ENCODE measurements around the gene DUSP16.

Gene DUSP16

GRCh38 chr12:12511021-12511783 lies 51.5 kb downstream of the DUSP16 start:
- no peak for TF ChIP-seq CTCF (IDR thresholded peaks at IDR 0.05; ENCODE audit: low read depth, low read length, missing control alignments)
- no peak overlapping the region for H3K27ac ChIP-seq
- DNase-seq = no peak

GRCh38 chr12:12510551-12510950 lies 52.1 kb downstream of the DUSP16 start:
- H3K4me3 ChIP-seq (ENCODE audit: low read depth, low read length) = no peak overlapping the region
- no peak overlapping the region for H3K27ac ChIP-seq
- DNase-seq = no peak
- in situ Hi-C loops (cut with HindIII; ENCODE audit: low pct_ligation_motif_present, low sequenced_read_pairs) = no loop called here
- H3K36me3 ChIP-seq (replicated peaks) = no peaks in the 10 kb centered on the region
- H3K27me3 ChIP-seq (replicated peaks) = no peaks in the 10 kb centered on the region
- no peak for TF ChIP-seq CTCF (IDR thresholded peaks at IDR 0.05; ENCODE audit: low read depth, low read length, missing control alignments)

More at GRCh38 chr12:12511021-12511783, 51.5 kb downstream of the DUSP16 start:
- in situ Hi-C loops (cut with HindIII; ENCODE audit: low pct_ligation_motif_present, low sequenced_read_pairs) = no loop called here
- no peaks in the 10 kb centered on the region for H3K27me3 ChIP-seq (replicated peaks)
- no peaks in the 10 kb centered on the region for H3K36me3 ChIP-seq (replicated peaks)
- H3K4me3 ChIP-seq (ENCODE audit: low read depth, low read length) = no peak overlapping the region

GRCh38 chr12:12510141-12510540 lies 52.5 kb downstream of the DUSP16 start:
- TF ChIP-seq CTCF (IDR thresholded peaks at IDR 0.05; ENCODE audit: low read depth, low read length, missing control alignments) = no peak
- in situ Hi-C loops (cut with HindIII; ENCODE audit: low pct_ligation_motif_present, low sequenced_read_pairs) = no loop called here
- Histone ChIP-seq H3K27me3 (replicated peaks) (no peaks in the 10 kb centered on the region), H3K27ac (no peak overlapping the region), H3K4me3 (ENCODE audit: low read depth, low read length) (no peak overlapping the region), H3K36me3 (replicated peaks) (no peaks in the 10 kb centered on the region)
- DNase-seq = peak; percentile 58

- H3K36me3 ChIP-seq (replicated peaks) = no peaks in the 10 kb centered on the region
- H3K27ac ChIP-seq = no peak overlapping the region
- no peak for DNase-seq
- no peak for TF ChIP-seq CTCF (IDR thresholded peaks at IDR 0.05; ENCODE audit: low read depth, low read length, missing control alignments)
- H3K4me3 ChIP-seq (ENCODE audit: low read depth, low read length) = no peak overlapping the region
- H3K27me3 ChIP-seq (replicated peaks) = no peaks in the 10 kb centered on the region
- in situ Hi-C loops (cut with HindIII; ENCODE audit: low pct_ligation_motif_present, low sequenced_read_pairs) = no loop called here
These were observed 54.1 kb downstream of the DUSP16 start for GRCh38 chr12:12508612-12509011.

- Histone ChIP-seq H3K27me3 (replicated peaks) (no peaks in the 10 kb centered on the region), H3K4me3 (ENCODE audit: low read depth, low read length) (no peak overlapping the region), H3K36me3 (replicated peaks) (no peaks in the 10 kb centered on the region), H3K27ac (no peak overlapping the region)
- no peak for DNase-seq
- in situ Hi-C loops (cut with HindIII; ENCODE audit: low pct_ligation_motif_present, low sequenced_read_pairs) = no loop called here
- TF ChIP-seq CTCF (IDR thresholded peaks at IDR 0.05; ENCODE audit: low read depth, low read length, missing control alignments) = no peak
These were observed 55.5 kb downstream of the DUSP16 start for GRCh38 chr12:12507121-12507520.

GRCh38 chr12:12506496-12506890 lies 56.2 kb downstream of the DUSP16 start:
- no peak overlapping the region for H3K4me3 ChIP-seq (ENCODE audit: low read depth, low read length)
- H3K27me3 ChIP-seq (replicated peaks) = no peaks in the 10 kb centered on the region
- H3K27ac ChIP-seq = peak overlapping the region; percentile 46
- DNase-seq = peak; percentile 46
- in situ Hi-C loops (cut with HindIII; ENCODE audit: low pct_ligation_motif_present, low sequenced_read_pairs) = no loop called here
- no peaks in the 10 kb centered on the region for H3K36me3 ChIP-seq (replicated peaks)
- no peak for TF ChIP-seq CTCF (IDR thresholded peaks at IDR 0.05; ENCODE audit: low read depth, low read length, missing control alignments)
